Measurements from ENCODE around the gene IL36RN. TPM values are rescaled to one million over a fixed set of nuclear protein-coding genes. Genes with fewer than 3 reads are reported as not detected.

Gene IL36RN
- total RNA-seq, 2 experiments from 2014 or later, result not detected

DNA sequence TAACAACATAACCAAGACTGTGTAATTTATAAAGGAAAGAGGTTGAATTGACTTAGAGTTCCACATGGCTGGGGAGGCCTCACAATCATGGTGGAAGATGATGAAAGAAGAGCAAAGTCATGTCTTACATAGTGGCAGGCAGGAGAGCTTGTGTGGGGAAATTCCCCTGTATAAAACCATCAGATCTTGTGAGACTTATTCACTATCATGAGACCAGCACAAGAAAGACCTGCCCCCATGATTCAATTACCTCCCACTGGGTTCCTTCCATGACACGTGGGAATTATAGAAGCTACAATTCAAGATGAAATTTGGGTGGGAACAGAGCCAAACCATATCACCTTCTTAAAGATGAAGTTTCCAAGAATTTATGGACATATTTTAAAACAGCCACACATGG is 2.5 kb upstream of the IL36RN start:
- H3K27ac Mint-ChIP-seq, result no peak overlapping the region
- CTCF ChIA-PET, result no interaction called here

DNA sequence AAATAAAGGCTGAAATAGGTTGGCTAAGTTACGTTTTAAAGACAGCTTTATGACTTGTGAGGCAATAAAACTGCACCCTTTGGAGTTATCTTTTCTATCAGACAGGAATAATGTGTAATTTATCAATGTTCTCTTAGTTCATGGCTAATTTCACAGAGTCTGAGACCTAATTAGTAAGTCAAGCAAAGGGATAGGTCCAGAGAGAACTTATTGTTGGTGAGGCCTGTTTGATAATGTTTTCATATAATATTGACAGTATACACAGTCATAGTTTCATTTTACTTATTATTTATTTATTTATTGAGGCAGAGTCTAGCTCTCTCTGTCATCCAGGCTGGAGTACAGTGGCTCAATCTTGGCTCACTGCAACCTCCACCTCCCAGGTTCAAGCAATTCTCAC is 1.9 kb upstream of the IL36RN start:
- H3K27ac Mint-ChIP-seq, result no peak overlapping the region
- ATAC-seq, result no peak
- no peak for DNase-seq
- no peaks in the 10 kb centered on the region for H3K27me3 Mint-ChIP-seq
- H3K36me3 Mint-ChIP-seq, result peaks cover 9% of the 10 kb centered on the region
- H3K4me1 Mint-ChIP-seq, result peaks cover 8% of the 10 kb centered on the region
- H3K9me3 Mint-ChIP-seq (ENCODE audit: low read depth), result peaks cover 15% of the 10 kb centered on the region
- CTCF ChIA-PET, result no interaction called here
- H3K4me3 Mint-ChIP-seq, result no peak overlapping the region

More for the DNA sequence above, 2.5 kb upstream of the IL36RN start:
- DNase-seq, result no peak
- H3K27me3 Mint-ChIP-seq, result no peaks in the 10 kb centered on the region
- H3K36me3 Mint-ChIP-seq, result peaks cover 9% of the 10 kb centered on the region
- H3K9me3 Mint-ChIP-seq (ENCODE audit: low read depth), result peaks cover 15% of the 10 kb centered on the region
- peaks cover 8% of the 10 kb centered on the region for H3K4me1 Mint-ChIP-seq
- no peak overlapping the region for H3K4me3 Mint-ChIP-seq
- ATAC-seq, result no peak

DNA sequence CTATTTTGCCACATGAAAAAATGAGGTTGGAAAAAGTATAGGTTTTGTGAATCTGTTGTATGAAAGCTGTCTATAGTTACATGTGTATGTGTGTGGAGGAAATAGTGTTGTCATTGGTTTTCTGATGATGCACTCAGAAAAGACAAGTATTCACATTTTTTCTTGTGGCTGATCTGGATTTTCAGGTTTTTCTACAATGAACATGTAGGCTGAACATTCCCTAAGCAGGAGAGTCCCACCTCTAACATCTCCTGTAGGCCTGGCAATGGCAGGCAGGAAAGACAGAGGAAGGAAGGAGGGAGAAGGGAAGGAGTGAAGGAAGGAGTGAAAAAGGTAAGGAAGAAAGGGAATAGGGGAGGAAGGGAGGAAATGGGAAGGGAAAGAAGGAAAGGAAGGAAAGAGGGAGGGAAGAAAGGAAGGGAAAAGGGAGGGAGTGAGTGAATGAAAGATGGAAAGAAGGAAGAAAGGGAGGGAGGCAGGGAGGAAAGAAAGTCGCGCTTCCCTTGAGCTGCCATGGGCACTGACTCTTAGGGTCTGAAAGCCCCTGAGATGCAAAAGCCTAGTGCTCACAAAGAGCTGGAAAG is 495 bp upstream of the IL36RN start:
- ATAC-seq, result no peak
- Mint-ChIP-seq H3K4me1 (peaks cover 5% of the 10 kb centered on the region), H3K4me3 (no peak overlapping the region), H3K27ac (no peak overlapping the region), H3K27me3 (peaks cover under 1% of the 10 kb centered on the region), H3K9me3 (ENCODE audit: low read depth) (peaks cover 15% of the 10 kb centered on the region), H3K36me3 (peaks cover 9% of the 10 kb centered on the region)
- DNase-seq, result no peak
- CTCF ChIA-PET, result interaction anchor here (0.7 kb wide), 1 partner anchor 26 kb away, joined by 3 read pairs; no protein-coding TSS in a partner anchor

DNA sequence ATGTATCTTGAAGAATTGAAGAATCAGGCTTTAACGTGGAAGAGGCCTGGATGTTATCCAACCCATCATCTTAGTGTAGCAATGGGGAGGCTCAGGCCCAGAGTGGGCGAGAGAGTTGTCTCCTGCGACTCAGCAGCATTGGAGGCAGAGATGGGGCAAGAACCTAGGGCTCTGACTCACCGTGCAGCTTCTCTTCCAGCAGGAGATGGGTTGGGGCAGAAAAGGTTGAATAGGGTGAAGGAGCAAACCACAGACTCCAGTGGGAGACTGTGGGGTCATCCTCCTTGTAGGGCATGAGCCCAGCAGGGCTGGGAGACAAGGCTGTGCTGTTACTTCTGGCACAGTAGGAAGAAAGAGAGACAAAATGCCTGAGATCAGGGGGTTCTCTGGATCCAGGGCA is 1.4 kb downstream of the IL36RN start:
- Mint-ChIP-seq H3K4me3 (no peak overlapping the region), H3K4me1 (no peaks in the 10 kb centered on the region), H3K9me3 (ENCODE audit: low read depth) (peaks cover 7% of the 10 kb centered on the region), H3K36me3 (peaks cover 6% of the 10 kb centered on the region), H3K27ac (no peak overlapping the region), H3K27me3 (peaks cover 6% of the 10 kb centered on the region)
- CTCF ChIA-PET, result no interaction called here
- ATAC-seq (no peak), DNase-seq (no peak)

DNA sequence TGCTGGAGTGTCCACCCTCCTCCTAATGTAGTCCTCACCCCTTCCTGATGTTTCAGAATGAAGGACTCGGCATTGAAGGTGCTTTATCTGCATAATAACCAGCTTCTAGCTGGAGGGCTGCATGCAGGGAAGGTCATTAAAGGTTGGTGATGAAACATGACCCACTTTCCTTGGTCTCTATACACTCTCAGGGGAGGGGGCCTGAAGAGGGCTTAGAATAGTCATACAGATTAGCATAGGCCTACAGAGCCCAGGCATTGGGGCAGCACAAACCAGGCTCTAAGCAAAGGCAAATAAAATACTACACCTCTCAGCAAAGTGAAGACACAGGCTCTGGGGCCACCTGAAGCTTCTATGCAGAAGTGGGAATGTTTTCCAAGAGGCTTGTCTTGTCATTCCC is 1.8 kb downstream of the IL36RN start:
- H3K27ac Mint-ChIP-seq, result no peak overlapping the region
- H3K4me3 Mint-ChIP-seq, result no peak overlapping the region
- CTCF ChIA-PET, result no interaction called here
- peaks cover 3% of the 10 kb centered on the region for H3K36me3 Mint-ChIP-seq
- H3K4me1 Mint-ChIP-seq, result no peaks in the 10 kb centered on the region
- H3K9me3 Mint-ChIP-seq (ENCODE audit: low read depth), result peaks cover 4% of the 10 kb centered on the region
- H3K27me3 Mint-ChIP-seq, result peaks cover 6% of the 10 kb centered on the region
- DNase-seq, result no peak
- ATAC-seq, result no peak

DNA sequence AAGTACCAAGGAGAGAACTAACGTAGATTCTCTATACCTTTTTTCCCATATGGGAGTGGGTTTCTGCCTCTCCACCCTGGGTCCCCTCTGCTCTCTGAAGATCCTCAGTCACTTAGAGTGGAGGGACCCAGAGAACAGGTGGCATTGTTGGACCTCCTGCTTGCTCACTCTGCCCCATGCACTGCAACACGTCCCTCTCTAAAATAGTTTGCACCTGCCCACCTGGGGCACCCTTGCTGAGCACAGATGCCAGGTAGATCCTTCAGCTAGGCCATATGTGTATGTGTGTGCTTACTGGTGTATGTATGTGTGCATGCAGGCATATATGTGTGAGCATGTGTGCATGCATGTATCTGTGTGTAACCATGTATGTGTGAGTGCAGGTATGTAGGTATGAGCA is 2.2 kb downstream of the IL36RN start:
- no peak for DNase-seq
- no peak overlapping the region for H3K27ac Mint-ChIP-seq
- no peak overlapping the region for H3K4me3 Mint-ChIP-seq
- H3K36me3 Mint-ChIP-seq, result no peaks in the 10 kb centered on the region
- H3K9me3 Mint-ChIP-seq (ENCODE audit: low read depth), result peaks cover 2% of the 10 kb centered on the region
- no peaks in the 10 kb centered on the region for H3K4me1 Mint-ChIP-seq
- ATAC-seq, result no peak
- CTCF ChIA-PET, result no interaction called here
- H3K27me3 Mint-ChIP-seq, result peaks cover 6% of the 10 kb centered on the region

DNA sequence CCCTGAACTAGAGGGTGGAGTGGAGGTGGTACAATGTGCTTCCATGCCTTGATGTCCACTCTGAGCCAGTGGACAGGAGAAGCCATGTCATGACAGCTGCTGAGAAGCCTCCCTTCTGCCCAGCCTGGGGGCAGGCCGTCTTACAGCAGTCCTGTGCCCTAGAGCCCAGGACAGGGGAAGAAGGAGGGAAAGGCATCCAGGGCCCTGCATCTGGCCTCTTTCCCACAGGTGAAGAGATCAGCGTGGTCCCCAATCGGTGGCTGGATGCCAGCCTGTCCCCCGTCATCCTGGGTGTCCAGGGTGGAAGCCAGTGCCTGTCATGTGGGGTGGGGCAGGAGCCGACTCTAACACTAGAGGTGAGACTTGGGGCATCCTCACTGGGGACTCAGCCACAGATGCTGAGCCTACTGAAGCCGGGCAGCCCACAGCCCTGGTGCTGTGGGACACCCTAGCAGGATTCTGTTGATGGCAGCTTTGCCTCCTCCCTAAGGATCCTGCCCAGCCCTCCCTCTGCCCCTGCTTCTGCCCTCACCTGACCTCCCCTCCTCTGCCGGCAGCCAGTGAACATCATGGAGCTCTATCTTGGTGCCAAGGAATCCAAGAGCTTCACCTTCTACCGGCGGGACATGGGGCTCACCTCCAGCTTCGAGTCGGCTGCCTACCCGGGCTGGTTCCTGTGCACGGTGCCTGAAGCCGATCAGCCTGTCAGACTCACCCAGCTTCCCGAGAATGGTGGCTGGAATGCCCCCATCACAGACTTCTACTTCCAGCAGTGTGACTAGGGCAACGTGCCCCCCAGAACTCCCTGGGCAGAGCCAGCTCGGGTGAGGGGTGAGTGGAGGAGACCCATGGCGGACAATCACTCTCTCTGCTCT is 3.1 kb downstream of the IL36RN start:
- Mint-ChIP-seq H3K27ac (no peak overlapping the region), H3K27me3 (peaks cover 9% of the 10 kb centered on the region), H3K4me1 (no peaks in the 10 kb centered on the region), H3K9me3 (ENCODE audit: low read depth) (no peaks in the 10 kb centered on the region), H3K36me3 (no peaks in the 10 kb centered on the region), H3K4me3 (no peak overlapping the region)
- no peak for DNase-seq
- no peak for ATAC-seq
- CTCF ChIA-PET, result no interaction called here

DNA sequence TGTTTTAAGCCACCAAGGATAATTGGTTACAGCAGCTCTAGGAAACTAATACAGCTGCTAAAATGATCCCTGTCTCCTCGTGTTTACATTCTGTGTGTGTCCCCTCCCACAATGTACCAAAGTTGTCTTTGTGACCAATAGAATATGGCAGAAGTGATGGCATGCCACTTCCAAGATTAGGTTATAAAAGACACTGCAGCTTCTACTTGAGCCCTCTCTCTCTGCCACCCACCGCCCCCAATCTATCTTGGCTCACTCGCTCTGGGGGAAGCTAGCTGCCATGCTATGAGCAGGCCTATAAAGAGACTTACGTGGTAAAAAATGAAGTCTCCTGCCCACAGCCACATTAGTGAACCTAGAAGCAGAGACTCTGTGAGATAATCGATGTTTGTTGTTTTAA is 5.3 kb downstream of the IL36RN start:
- Mint-ChIP-seq H3K4me1 (no peaks in the 10 kb centered on the region), H3K4me3 (no peak overlapping the region), H3K27me3 (peaks cover 16% of the 10 kb centered on the region), H3K36me3 (no peaks in the 10 kb centered on the region), H3K27ac (no peak overlapping the region), H3K9me3 (ENCODE audit: low read depth) (no peaks in the 10 kb centered on the region)
- DNase-seq (no peak), ATAC-seq (no peak)
- CTCF ChIA-PET, result interaction anchor here (1.2 kb wide), 1 partner anchor 102 kb away, joined by 3 read pairs; no protein-coding TSS in a partner anchor

DNA sequence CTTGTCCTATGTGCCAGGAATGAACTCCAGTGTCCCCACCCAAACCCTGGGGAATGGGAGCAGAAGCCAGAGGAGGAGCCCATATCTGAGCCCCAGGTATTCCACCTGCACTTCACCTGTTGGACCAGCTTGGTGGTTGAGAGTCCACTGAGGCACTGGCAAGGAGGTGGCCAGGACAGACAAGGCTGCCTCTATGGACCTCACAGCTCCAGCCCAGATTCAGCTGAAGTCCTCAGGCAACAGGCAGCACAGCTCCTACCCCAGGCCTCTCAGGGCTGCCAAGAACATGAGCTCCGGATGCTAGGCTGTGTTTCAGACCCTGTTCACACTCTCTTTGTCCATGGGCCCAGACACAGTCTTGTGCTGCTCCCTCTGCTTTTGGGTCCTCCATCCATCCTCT is 5.9 kb downstream of the IL36RN start:
- Mint-ChIP-seq H3K4me1 (no peaks in the 10 kb centered on the region), H3K4me3 (no peak overlapping the region), H3K36me3 (no peaks in the 10 kb centered on the region), H3K9me3 (ENCODE audit: low read depth) (no peaks in the 10 kb centered on the region), H3K27ac (no peak overlapping the region), H3K27me3 (peaks cover 22% of the 10 kb centered on the region)
- CTCF ChIA-PET, result interaction anchor here (1.2 kb wide), 1 partner anchor 102 kb away, joined by 3 read pairs; no protein-coding TSS in a partner anchor
- DNase-seq, result no peak
- no peak for ATAC-seq

DNA sequence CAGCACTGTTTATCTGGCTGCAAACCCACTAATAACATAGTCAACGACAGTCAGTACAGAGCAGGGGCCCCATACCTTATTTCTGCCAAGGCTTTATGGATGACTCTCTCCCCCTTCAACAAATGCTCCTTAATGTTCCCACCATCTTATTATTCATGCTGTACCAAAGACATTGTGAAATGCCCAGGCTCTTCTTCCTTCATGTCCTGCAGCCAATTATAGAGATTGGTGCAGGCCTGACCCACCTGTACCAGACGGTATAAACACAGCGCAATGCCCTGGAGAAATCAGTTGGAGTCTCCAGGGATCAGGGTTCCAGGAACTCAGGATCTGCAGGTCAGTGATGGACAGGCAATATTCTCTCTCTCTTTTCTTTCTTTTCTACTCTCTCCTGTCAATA is 8.7 kb downstream of the IL36RN start, which contains the start of gene IL1F10:
Gene IL1F10 (plus strand): TSS at position 290 of the 400 bp plus-strand sequence. CDS start 4,769 bp downstream, outside the sequence.
- no peak for ATAC-seq
- Mint-ChIP-seq H3K9me3 (ENCODE audit: low read depth) (no peaks in the 10 kb centered on the region), H3K27me3 (peaks cover 29% of the 10 kb centered on the region), H3K27ac (no peak within 1 kb of the TSS), H3K4me3 (no peak within 1 kb of the TSS), H3K36me3 (no peaks in the 10 kb centered on the region), H3K4me1 (no peaks in the 10 kb centered on the region)
- CTCF ChIA-PET, result interaction anchor here (1.9 kb wide), 1 partner anchor 12 kb away, joined by 7 read pairs; no protein-coding TSS in a partner anchor
- no peak for DNase-seq

DNA sequence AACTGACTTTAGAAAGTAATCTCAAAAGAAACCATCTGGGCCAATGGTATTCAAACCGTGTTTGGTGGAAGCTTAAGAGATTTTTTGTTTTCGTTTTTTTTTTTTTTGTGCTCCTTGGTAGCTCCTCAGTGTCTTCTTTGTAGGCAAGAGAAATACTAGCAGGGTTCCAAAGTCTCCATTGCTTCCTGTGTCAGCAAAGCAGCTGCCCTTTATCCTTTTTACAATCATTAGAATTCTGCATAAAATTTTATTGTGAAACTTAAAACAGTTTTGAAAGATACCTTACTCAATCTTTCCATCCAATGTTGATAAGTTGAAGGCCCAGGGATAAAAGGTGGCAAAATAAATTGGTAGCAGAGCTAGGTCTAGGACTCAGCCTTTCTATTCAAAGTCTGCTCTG is 9.3 kb downstream of the IL36RN start:
- CTCF ChIA-PET, result interaction anchor here (1.9 kb wide), 1 partner anchor 12 kb away, joined by 7 read pairs; no protein-coding TSS in a partner anchor
- Mint-ChIP-seq H3K27me3 (peaks cover 29% of the 10 kb centered on the region), H3K9me3 (ENCODE audit: low read depth) (no peaks in the 10 kb centered on the region), H3K27ac (no peak overlapping the region), H3K4me3 (no peak overlapping the region), H3K4me1 (no peaks in the 10 kb centered on the region), H3K36me3 (no peaks in the 10 kb centered on the region)
- ATAC-seq (no peak), DNase-seq (no peak)

DNA sequence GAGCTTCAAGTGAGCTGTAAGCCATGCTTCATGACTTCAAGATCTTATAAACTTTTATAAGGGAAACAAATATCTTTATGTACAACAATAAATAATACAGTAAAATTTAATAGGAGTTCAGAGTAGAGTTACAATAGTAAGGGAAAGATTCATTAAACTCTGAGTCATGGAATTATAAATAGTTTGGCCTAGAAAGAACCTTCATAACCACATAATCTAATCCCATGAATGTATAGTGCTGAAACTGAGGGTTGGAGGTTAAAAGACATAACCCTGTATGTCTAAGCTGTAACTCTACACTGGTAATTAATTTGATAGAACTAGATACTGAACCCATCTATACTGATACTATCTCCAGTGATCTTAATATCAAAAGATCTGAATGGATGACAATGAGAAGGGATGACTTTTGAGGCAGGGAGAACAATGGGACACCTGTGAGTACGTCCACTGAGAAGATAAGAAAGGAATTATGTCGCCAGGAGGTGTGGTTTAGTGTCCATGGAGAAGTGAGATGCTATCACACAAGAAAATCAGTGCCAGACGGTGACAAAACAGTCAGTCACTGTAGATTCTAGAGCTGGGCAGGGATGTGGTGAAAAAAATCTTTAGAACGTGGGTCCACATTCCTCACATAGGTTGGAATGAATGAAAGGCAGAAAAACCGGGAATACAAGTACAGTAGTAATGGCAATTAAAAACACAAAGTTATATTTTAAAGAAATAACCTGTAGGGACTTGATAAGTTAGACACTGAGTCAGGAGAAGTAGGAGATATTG is 9.9 kb downstream of the IL36RN start:
- no peaks in the 10 kb centered on the region for H3K4me1 Mint-ChIP-seq
- H3K36me3 Mint-ChIP-seq, result no peaks in the 10 kb centered on the region
- H3K27ac Mint-ChIP-seq, result no peak overlapping the region
- no peaks in the 10 kb centered on the region for H3K9me3 Mint-ChIP-seq (ENCODE audit: low read depth)
- H3K4me3 Mint-ChIP-seq, result no peak overlapping the region
- CTCF ChIA-PET, result interaction anchor here (1.9 kb wide), 1 partner anchor 11 kb away, joined by 7 read pairs; no protein-coding TSS in a partner anchor
- peaks cover 25% of the 10 kb centered on the region for H3K27me3 Mint-ChIP-seq
- ATAC-seq (no peak), DNase-seq (no peak)

All from activated CD8-positive, alpha-beta memory T cell treated with anti-CD3 and anti-CD28 coated beads, Interleukin-2, amount 10 ng/mL, durations not matched to agents 7 days and 5 days (primary cell).